HepG2 (cell line): ENCODE results near the gene MYCBP2. TPM values are rescaled to one million over a fixed set of nuclear protein-coding genes. Genes with fewer than 3 reads are reported as not detected.

Experiments
- ATAC-seq: fragments of 200-7000 bp; cut with Tn5 transposase; 3 replicates; pipeline ENCODE4 v1.9.1; 2020; ENCODE audit warnings: mild to moderate bottlenecking, moderate library complexity
- BruUV-seq: library from RNA; stranded (reverse); fragments of 400-500 nt; replicated peaks from 2 replicates; lab custom pipeline; 2021; lab: Mats Ljungman, UMichigan
- CTCF ChIA-PET: fragments of 300-600 bp; formaldehyde crosslinking; extraction: SDS; loops from one replicate; lab custom pipeline; 2021; ENCODE audit warnings: low total read pairs, inconsistent platforms, low intra/inter-chr PET ratio; lab: Yijun Ruan, JAX
- POLR2A ChIA-PET: fragments of 350-600 bp; sonication (Branson Sonifier 250); formaldehyde crosslinking; loops from one replicate; lab custom pipeline; 2020; ENCODE audit warnings: antibody characterized with exemption, inconsistent platforms; lab: Yijun Ruan, JAX
- DNase-seq: peaks from one replicate; pipeline ENCODE4 v3.0.0-alpha.2; 2015; ENCODE audit warnings: low spot score
- FAIRE-seq: peaks from 3 replicates; lab custom pipeline; 2011; peaks lifted over from hg19 to GRCh38; lab: Jason Lieb, UNC
- H2AFZ ChIP-seq: one replicate; pipeline ENCODE4 v1.6.1; 2011; ENCODE audit warnings: low read length, inconsistent platforms
- H3K27ac ChIP-seq: fragments of 300-600 bp; 3 replicates; pipeline ENCODE4 v1.8.0; 2011; ENCODE audit warnings: mixed run types, mild to moderate bottlenecking, mixed read lengths, low read length, inconsistent platforms; ENCODE audit not compliant: insufficient read depth; ENCODE audit errors: extremely low read length
- H3K27me3 ChIP-seq, 2 experiments: fragments of 200-600 bp in 1 of 2; 2 replicates in 1 of 2; 3 replicates in 1 of 2; pipeline versions ENCODE4 v1.6.0 to v1.8.0; 2011; ENCODE audit warnings: low read length in 2 of 2, mild to moderate bottlenecking in 2 of 2, moderate library complexity in 2 of 2, inconsistent platforms in 1 of 2; ENCODE audit not compliant: insufficient read depth in 2 of 2, control insufficient read depth in 1 of 2
- H3K36me3 ChIP-seq, 2 experiments: fragments of 200-600 bp in 1 of 2; replicated peaks in 1 of 2; 2 replicates in 1 of 2; 3 replicates in 1 of 2; pipeline versions ENCODE4 v1.5.1 to v1.8.0; 2011; ENCODE audit warnings: low read length in 2 of 2, inconsistent platforms in 1 of 2; ENCODE audit not compliant: insufficient read depth in 2 of 2, control insufficient read depth in 1 of 2
- H3K4me1 ChIP-seq: 2 replicates; pipeline ENCODE4 v1.5.1; 2012; ENCODE audit warnings: low read length, inconsistent platforms; ENCODE audit not compliant: insufficient read depth
- H3K4me2 ChIP-seq: 2 replicates; pipeline ENCODE4 v1.6.0; 2011; ENCODE audit warnings: low read depth, low read length, inconsistent platforms
- H3K4me3 ChIP-seq, 3 experiments: fragments of 200-600 bp in 1 of 3; sonication (generic), shearing (Covaris generic) in 1 of 3; replicated peaks in 1 of 3; 2 replicates each; pipeline ENCODE4 v1.5.1; 2011 to 2016; ENCODE audit warnings: low read length in 3 of 3, inconsistent platforms in 2 of 3, low read depth in 2 of 3, mild to moderate bottlenecking in 2 of 3, control low read depth in 1 of 3, mixed read lengths in 1 of 3; ENCODE audit not compliant: insufficient read depth in 1 of 3
- H3K79me2 ChIP-seq: one replicate; pipeline ENCODE4 v1.6.1; 2011; ENCODE audit warnings: low read length, inconsistent platforms; ENCODE audit not compliant: insufficient read depth
- H3K9ac ChIP-seq: 2 replicates; pipeline ENCODE4 v1.6.0; 2011; ENCODE audit warnings: mild to moderate bottlenecking, low read depth, low read length, inconsistent platforms; ENCODE audit not compliant: insufficient read depth
- H3K9me3 ChIP-seq: 2 replicates; pipeline ENCODE4 v1.5.1; 2012; ENCODE audit warnings: mild to moderate bottlenecking, low read length
- H4K20me1 ChIP-seq: 2 replicates; pipeline ENCODE4 v1.6.0; 2011; ENCODE audit warnings: inconsistent platforms, mild to moderate bottlenecking, low read length, moderate library complexity; ENCODE audit not compliant: insufficient read depth
- GLI4 ChIP-seq: sonication (generic); formaldehyde crosslinking; IDR thresholded peaks from 2 replicates; pipeline ENCODE4 v1.5.1; 2020; ENCODE audit warnings: missing genetic modification reagents, mild to moderate bottlenecking, moderate library complexity, borderline replicate concordance
- HNRNPK ChIP-seq: fragments of 200-400 bp; formaldehyde crosslinking; IDR thresholded peaks from 2 replicates; pipeline ENCODE4 v1.6.1; 2018; ENCODE audit warnings: low read length, low read depth, moderate library complexity, mild to moderate bottlenecking; ENCODE audit not compliant: poor library complexity, severe bottlenecking
- JDP2 ChIP-seq: sonication (generic); formaldehyde crosslinking; IDR thresholded peaks from 2 replicates; pipeline ENCODE4 v1.8.1; 2022; ENCODE audit warnings: missing genetic modification reagents, borderline replicate concordance
- MAZ ChIP-seq, 2 experiments: sonication (generic) in 1 of 2; formaldehyde crosslinking in 1 of 2; IDR thresholded peaks; 2 replicates each; pipeline versions ENCODE4 v1.5.0 to v1.6.1; 2012 to 2020; ENCODE audit warnings: low read depth in 2 of 2, mild to moderate bottlenecking in 2 of 2, borderline replicate concordance in 1 of 2, improper control_type of control experiment in 1 of 2, low read length in 1 of 2, missing genetic modification reagents in 1 of 2, moderate library complexity in 1 of 2
- MTA1 ChIP-seq: sonication (generic); formaldehyde crosslinking; IDR thresholded peaks from 2 replicates; pipeline ENCODE4 v1.4.0; 2020; ENCODE audit warnings: missing genetic modification reagents, mild to moderate bottlenecking, borderline replicate concordance
- NFYC ChIP-seq: IDR thresholded peaks from 2 replicates; pipeline ENCODE4 v1.6.1; 2016; ENCODE audit warnings: missing genetic modification reagents, missing compliant biosample characterization
- POLR2AphosphoS2 ChIP-seq: IDR thresholded peaks from 2 replicates; pipeline ENCODE4 v1.6.1; 2011; ENCODE audit warnings: low read depth, low read length, improper control_type of control experiment
- PPARG ChIP-seq: conservative IDR thresholded peaks from 2 replicates; pipeline ENCODE4 v1.6.1; 2016; ENCODE audit warnings: missing biosample characterization, missing genetic modification reagents
- SIN3B ChIP-seq: fragments of 150-350 bp; IDR thresholded peaks from 2 replicates; pipeline ENCODE4 v1.6.1; 2014; ENCODE audit warnings: low read length
- ZBTB10 ChIP-seq: sonication (generic); formaldehyde crosslinking; IDR thresholded peaks from 2 replicates; pipeline ENCODE4 v1.4.0; 2020; ENCODE audit warnings: missing genetic modification reagents, borderline replicate concordance
- ZMAT3 ChIP-seq: sonication (generic); formaldehyde crosslinking; conservative IDR thresholded peaks from 2 replicates; pipeline ENCODE4 v1.7.0; 2021; ENCODE audit warnings: missing genetic modification reagents
- ZNF562 ChIP-seq: sonication (generic); formaldehyde crosslinking; IDR thresholded peaks from 2 replicates; pipeline ENCODE4 v1.8.0; 2022; ENCODE audit warnings: missing genetic modification reagents, borderline replicate concordance
- ZNF615 ChIP-seq: sonication (generic); formaldehyde crosslinking; IDR thresholded peaks from 2 replicates; pipeline ENCODE4 v1.5.0; 2020; ENCODE audit warnings: mild to moderate bottlenecking, missing genetic modification reagents, borderline replicate concordance
- ZNF720 ChIP-seq: sonication (generic); formaldehyde crosslinking; IDR thresholded peaks from 2 replicates; pipeline ENCODE4 v1.4.0; 2020; ENCODE audit warnings: missing genetic modification reagents
- ZNF891 ChIP-seq: sonication (generic); formaldehyde crosslinking; IDR thresholded peaks from 2 replicates; pipeline ENCODE4 v1.5.0; 2020; ENCODE audit warnings: mild to moderate bottlenecking, missing genetic modification reagents
- WGBS: methylation state at CpG from one replicate; pipeline ENCODE4 v1.1.6; 2017; ENCODE audit warnings: low lambda C conversion rate; 5-methylcytosine and 5-hydroxymethylcytosine counted together
- in situ Hi-C: cut with HindIII; loops from 2 replicates; pipeline ENCODE4 v1.10.0; 2017; ENCODE audit warnings: low pct_unique_long_range_greater_than_20kb; ENCODE audit not compliant: extremely low pct_ligation_motif_present
- intact Hi-C: fragments of 100-400 bp; cut with micrococcal nuclease; formaldehyde crosslinking; loops from one replicate; pipeline ENCODE4 v1.10.0; 2022; ENCODE audit not compliant: unreplicated experiment
- polyA plus RNA-seq, 8 experiments: library from polyadenylated mRNA; depleted of rRNA in 3 of 8; stranded (reverse) in 7 of 8; unstranded in 1 of 8; fragments of >200 nt; fragmentation: Illumina TruSeq in 4 of 8; extraction: Trizol in 4 of 8; gene quantifications; 2 replicates each; pipeline versions ENCODE4 v1.2.1 to v1.2.3, GENCODE V29; 2011 to 2016; ENCODE audit warnings: low read depth in 4 of 8, missing spikeins in 1 of 8, mixed read lengths in 1 of 8; ENCODE audit not compliant: insufficient read depth in 1 of 8
- total RNA-seq, 5 experiments: library from RNA; depleted of rRNA; stranded (reverse); fragments of >200 nt; fragmentation: Illumina TruSeq; extraction: Trizol; gene quantifications; 2 replicates each; pipeline ENCODE4 v1.2.3, GENCODE V29; 2016; ENCODE audit warnings: low read depth in 1 of 5

The MYCBP2 gene
- total and polyA plus RNA-seq, 2 of the 13 experiments (the other 11 are each of a cell fraction or from before 2014, with no cell fraction given), result 16.3 to 35.3 TPM

GRCh38 chr13:77233159-77233558 is 93.7 kb downstream of the MYCBP2 start:
- no peaks in the 10 kb centered on the region for H3K9me3 ChIP-seq
- H3K9ac ChIP-seq, result no peak overlapping the region
- H2AFZ ChIP-seq, result no peak overlapping the region
- ATAC-seq (no peak), FAIRE-seq (no peak), DNase-seq (no peak)
- no peak overlapping the region for H3K4me2 ChIP-seq
- H3K4me3 ChIP-seq, result no peak overlapping the region
- no peaks in the 10 kb centered on the region for H3K36me3 ChIP-seq
- no peaks in the 10 kb centered on the region for H3K4me1 ChIP-seq
- in situ Hi-C loops (no loop called here), intact Hi-C loops (no loop called here)
- POLR2A ChIA-PET, result no interaction called here
- H3K79me2 ChIP-seq, result no peaks in the 10 kb centered on the region
- CTCF ChIA-PET, result no interaction called here
- WGBS, result 95% methylated on average over 4 of the region's 4 CpGs
- H3K27ac ChIP-seq, result no peak overlapping the region
- BruUV-seq, result no TSS peak
- no peaks in the 10 kb centered on the region for H3K27me3 ChIP-seq
- H4K20me1 ChIP-seq, result no peaks in the 10 kb centered on the region
- no peak for TF ChIP-seq JDP2
- TF ChIP-seq HNRNPK, result peak; percentile 81

- Histone ChIP-seq H3K4me3 (no peak overlapping the region), H3K9me3 (no peaks in the 10 kb centered on the region), H3K79me2 (no peaks in the 10 kb centered on the region), H2AFZ (no peak overlapping the region), H4K20me1 (no peaks in the 10 kb centered on the region), H3K27me3 (no peaks in the 10 kb centered on the region), H3K4me2 (no peak overlapping the region), H3K36me3 (no peaks in the 10 kb centered on the region), H3K27ac (no peak overlapping the region), H3K9ac (no peak overlapping the region), H3K4me1 (no peaks in the 10 kb centered on the region)
- CTCF ChIA-PET, result no interaction called here
- 96% methylated on average over 5 of the region's 5 CpGs for WGBS
- in situ Hi-C loops (no loop called here), intact Hi-C loops (no loop called here)
- no peak for DNase-seq
- no TSS peak for BruUV-seq
- FAIRE-seq, result no peak
- POLR2A ChIA-PET, result no interaction called here
- ATAC-seq, result no peak
- no peak for TF ChIP-seq SIN3B
- no peak for TF ChIP-seq ZBTB10 (CRISPR knock-in tag)
- TF ChIP-seq ZMAT3, result no peak
- TF ChIP-seq PPARG (CRISPR knock-in tag), result no peak
- no peak for TF ChIP-seq MAZ (IDR thresholded peaks at IDR 0.05; ENCODE audit: borderline replicate concordance, low read depth, low read length)
- TF ChIP-seq MAZ (CRISPR knock-in tag; IDR thresholded peaks at IDR 0.05; ENCODE audit: low read depth), result no peak
- no peak for TF ChIP-seq ZNF720 (CRISPR knock-in tag)
- TF ChIP-seq GLI4, result no peak
- no peak for TF ChIP-seq ZNF562 (CRISPR knock-in tag)
- no peak for TF ChIP-seq MTA1 (CRISPR knock-in tag)
- TF ChIP-seq ZNF615 (CRISPR knock-in tag), result no peak
- TF ChIP-seq ZNF891 (CRISPR knock-in tag), result no peak
- no peak for TF ChIP-seq NFYC
- TF ChIP-seq POLR2AphosphoS2, result no peak
Observed at GRCh38 chr13:77230560-77230959, 96.3 kb downstream of the MYCBP2 start.
